HUES64 (cell line): Measurements from ENCODE around the gene MEG3.
"Not testable (repeated sequence)": the region's sequence is repeated elsewhere in the genome, so short reads cannot be mapped to it uniquely, and the experiment has no call there.

ENCODE experiments used
- H3K27ac ChIP-seq: 2 replicates; pipeline ENCODE4 v1.7.0; 2013; ENCODE audit warnings: low read depth, low read length, inconsistent platforms
- H3K27me3 ChIP-seq: 2 replicates; pipeline ENCODE4 v1.6.1; 2013; ENCODE audit warnings: mild to moderate bottlenecking, low read length; ENCODE audit not compliant: insufficient read depth
- H3K36me3 ChIP-seq: 2 replicates; pipeline ENCODE4 v1.6.1; 2013; ENCODE audit warnings: mild to moderate bottlenecking, low read length; ENCODE audit not compliant: insufficient read depth
- H3K4me1 ChIP-seq: 2 replicates; pipeline ENCODE4 v1.6.1; 2013; ENCODE audit warnings: mild to moderate bottlenecking, low read length, moderate library complexity; ENCODE audit not compliant: insufficient read depth
- H3K4me3 ChIP-seq: 2 replicates; pipeline ENCODE4 v1.5.1; 2013; ENCODE audit warnings: mild to moderate bottlenecking, low read length, moderate library complexity
- H3K9ac ChIP-seq: 2 replicates; pipeline ENCODE4 v1.6.1; 2013; ENCODE audit warnings: mild to moderate bottlenecking, low read depth, low read length
- H3K9me3 ChIP-seq: 2 replicates; pipeline ENCODE4 v1.6.1; 2013; ENCODE audit warnings: low read depth, low read length; ENCODE audit not compliant: insufficient read depth
- WGBS: fragments of 150-250, 120-280 bp; methylation state at CpG from one replicate; pipeline ENCODE4 v1.1.7; 2013; ENCODE audit warnings: missing lambda C conversion rate; 5-methylcytosine and 5-hydroxymethylcytosine counted together

Gene MEG3

DNA sequence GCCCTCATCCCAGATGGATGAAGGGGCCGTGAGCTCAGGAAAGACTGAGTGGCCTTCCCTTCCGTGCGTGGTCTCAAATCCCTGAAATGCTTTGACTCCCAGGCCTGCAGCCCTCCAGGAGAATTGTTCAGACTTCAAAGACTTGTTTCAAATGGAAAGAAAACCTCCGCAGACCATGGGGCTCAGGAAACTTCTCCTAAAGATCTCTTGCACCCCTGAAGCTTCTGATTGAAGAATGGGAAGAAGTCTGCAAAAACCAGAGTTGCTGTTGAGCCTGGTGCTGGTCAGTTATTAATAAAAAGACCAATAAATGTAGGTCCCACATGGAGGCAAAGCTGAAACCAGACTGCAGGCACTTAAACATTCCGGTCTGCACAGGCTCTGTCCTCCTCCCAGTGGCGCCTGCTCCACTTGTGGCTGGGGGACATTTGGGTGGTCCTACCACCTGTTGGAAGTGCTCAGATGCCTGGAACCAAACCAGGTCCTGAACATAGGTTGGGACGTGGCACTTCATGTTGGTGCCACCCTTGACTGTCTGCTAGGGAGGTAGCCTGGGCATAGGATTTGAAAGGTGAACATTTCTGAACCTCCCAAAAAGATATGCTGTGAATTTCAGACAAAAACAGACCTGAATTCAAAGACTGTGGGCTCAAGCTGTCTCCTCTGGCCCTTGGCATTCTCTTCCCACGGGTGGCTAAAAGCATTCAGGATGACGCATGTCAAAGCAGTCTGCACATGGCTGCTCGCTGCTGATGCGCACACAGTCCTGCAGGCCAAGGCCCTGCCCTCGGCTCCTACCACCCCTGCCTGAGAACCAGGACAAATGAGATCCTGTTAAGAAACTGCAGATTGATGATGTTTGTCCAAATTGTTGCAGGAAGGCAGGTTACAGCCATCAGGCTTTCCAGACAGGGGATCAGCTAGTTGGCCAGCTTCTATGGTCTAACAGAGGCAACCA is 36.2 kb upstream of the MEG3 start:
- Histone ChIP-seq H3K27me3 (no peaks in the 10 kb centered on the region), H3K27ac (no peak overlapping the region), H3K9ac (no peak overlapping the region), H3K9me3 (no peaks in the 10 kb centered on the region), H3K36me3 (no peaks in the 10 kb centered on the region), H3K4me1 (no peaks in the 10 kb centered on the region), H3K4me3 (no peak overlapping the region)
- 91% methylated on average over 12 of the region's 12 CpGs for WGBS

DNA sequence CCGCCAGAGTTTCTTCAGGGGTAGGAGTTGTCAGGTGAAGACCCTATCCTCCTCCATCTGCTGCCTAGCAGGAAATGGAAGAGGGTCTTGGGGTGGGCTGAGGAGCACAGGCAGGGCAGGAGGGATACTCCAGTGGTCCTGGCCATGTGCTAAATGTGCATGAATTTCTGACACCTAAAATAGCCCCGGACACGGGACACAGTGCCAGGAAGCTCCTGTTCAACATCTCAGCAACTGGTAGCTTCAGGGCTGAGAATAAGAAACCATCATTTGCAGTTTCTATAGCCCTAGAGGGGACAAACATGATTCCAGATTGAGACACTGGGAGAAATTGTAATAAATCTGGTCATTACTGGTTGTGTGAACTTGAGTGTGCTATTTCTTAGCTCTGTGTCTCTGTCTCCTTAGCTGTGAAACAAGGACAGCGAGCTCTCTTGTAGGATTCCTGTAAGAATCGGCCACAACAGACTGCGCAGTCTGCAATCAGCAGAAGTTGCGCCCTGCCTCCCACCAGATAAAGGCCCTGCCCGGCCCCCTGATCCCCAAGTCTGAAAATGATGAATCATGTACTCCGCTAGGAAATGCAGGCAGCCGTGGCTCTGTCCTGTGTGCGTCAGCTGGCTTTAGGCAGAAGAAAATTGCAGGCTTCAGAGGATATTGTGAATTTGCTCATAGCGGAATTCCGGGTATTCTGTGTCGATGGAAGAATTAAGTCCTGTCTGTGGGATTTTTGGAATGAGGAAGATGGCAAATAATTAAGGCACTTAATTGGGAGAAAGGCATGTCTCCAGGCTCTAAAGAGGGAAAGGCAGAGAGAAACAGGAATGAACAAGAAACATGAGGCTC is 35.2 kb upstream of the MEG3 start:
- WGBS = 94% methylated on average over 14 of the region's 14 CpGs
- Histone ChIP-seq H3K9me3 (no peaks in the 10 kb centered on the region), H3K4me1 (no peaks in the 10 kb centered on the region), H3K36me3 (no peaks in the 10 kb centered on the region), H3K27me3 (no peaks in the 10 kb centered on the region), H3K27ac (no peak overlapping the region), H3K9ac (no peak overlapping the region), H3K4me3 (no peak overlapping the region)

DNA sequence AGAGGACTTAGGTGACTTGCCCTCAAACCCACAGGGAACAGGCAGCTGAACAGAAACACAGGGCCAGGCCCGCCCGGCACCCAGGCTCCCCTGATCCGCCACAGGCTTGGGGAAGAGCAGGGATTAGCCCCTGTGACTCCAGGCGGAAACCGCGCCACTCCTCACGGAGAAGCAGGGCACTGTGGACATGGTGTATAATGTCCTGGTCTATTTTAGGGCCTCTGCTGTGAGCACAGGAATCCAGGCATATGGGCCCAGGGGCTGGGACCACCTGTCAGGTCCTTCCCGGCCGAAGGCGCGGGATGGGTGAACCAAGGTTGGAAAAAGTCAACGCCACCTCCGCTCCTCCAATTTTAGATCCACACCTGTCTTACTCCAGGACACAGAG is 34.6 kb upstream of the MEG3 start:
- no peaks in the 10 kb centered on the region for H3K9me3 ChIP-seq
- no peak overlapping the region for H3K4me3 ChIP-seq
- no peaks in the 10 kb centered on the region for H3K4me1 ChIP-seq
- 95% methylated on average over 13 of the region's 13 CpGs for WGBS
- no peak overlapping the region for H3K9ac ChIP-seq
- no peaks in the 10 kb centered on the region for H3K27me3 ChIP-seq
- no peaks in the 10 kb centered on the region for H3K36me3 ChIP-seq
- no peak overlapping the region for H3K27ac ChIP-seq

DNA sequence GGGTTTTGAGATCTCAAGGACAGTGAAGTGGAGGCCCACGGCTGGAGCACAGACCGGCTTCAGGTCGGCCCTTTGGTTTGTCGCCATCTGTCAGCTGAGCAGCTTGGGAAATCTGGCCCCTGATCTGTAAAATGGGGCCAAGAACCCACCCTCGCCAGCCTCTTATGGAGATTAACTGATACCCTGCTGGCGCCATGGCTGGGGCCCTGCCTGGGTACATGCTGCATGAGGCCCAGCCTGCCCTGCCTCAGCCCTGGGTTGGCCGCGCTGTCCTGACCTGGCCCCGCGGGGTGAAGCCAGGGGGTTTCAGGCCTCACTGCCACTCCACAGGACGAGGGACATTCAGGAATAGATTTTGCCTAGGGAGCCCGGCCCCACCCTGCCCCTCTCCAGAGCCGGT is 33.9 kb upstream of the MEG3 start:
- Histone ChIP-seq H3K9me3 (no peaks in the 10 kb centered on the region), H3K36me3 (no peaks in the 10 kb centered on the region), H3K4me3 (no peak overlapping the region), H3K27me3 (no peaks in the 10 kb centered on the region), H3K9ac (no peak overlapping the region), H3K27ac (no peak overlapping the region), H3K4me1 (no peaks in the 10 kb centered on the region)
- WGBS = 95% methylated on average over 13 of the region's 13 CpGs

DNA sequence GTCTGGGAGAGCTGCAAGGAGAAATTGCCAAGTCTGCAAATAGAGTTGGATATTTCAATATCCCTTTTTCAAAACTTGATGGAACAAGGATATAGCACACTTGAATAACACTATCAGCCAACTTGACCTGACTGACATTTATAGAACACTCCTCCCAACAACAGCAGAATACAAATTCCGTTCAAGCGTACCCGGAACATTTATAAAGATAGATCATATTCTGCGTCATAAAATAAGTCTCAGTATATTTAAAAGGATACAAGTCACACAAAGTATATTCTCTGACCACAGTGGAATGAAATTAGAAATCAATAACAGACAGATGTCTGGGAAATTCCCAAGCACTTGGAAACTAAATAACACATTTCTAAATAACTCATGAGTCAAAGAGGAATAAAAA is 29.0 kb upstream of the MEG3 start:
- 95% methylated on average over 3 of the region's 4 CpGs for WGBS
- Histone ChIP-seq H3K36me3 (no peaks in the 10 kb centered on the region), H3K27ac (no peak overlapping the region)

DNA sequence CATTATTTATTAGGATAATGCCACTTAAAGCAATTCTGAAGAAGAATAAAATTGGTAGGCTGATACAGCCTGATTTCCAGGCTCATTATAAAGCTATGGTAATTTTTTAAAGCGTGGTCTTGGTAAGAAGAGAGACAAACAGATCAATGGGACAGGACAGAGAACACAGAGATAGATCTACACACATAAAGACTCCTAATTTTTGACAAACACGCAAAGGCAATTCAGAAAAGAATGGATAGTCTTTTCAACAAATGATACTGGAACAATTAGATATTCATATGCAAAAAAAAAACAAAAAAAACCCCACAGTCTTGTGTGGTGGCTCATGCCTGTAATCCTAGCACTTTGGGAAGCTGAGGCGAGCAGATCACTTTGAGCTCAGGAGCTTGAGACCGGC is 25.9 kb upstream of the MEG3 start:
- Histone ChIP-seq H3K27me3 (no peaks in the 10 kb centered on the region), H3K9me3 (no peaks in the 10 kb centered on the region), H3K36me3 (no peaks in the 10 kb centered on the region), H3K4me3 (no peak overlapping the region), H3K4me1 (peaks cover 11% of the 10 kb centered on the region), H3K27ac (no peak overlapping the region), H3K9ac (no peak overlapping the region)
- WGBS = 67% methylated on average over 4 of the region's 4 CpGs

More for the DNA sequence above, 29.0 kb upstream of the MEG3 start:
- no peaks in the 10 kb centered on the region for H3K9me3 ChIP-seq
- no peaks in the 10 kb centered on the region for H3K27me3 ChIP-seq
- no peaks in the 10 kb centered on the region for H3K4me1 ChIP-seq
- no peak overlapping the region for H3K4me3 ChIP-seq
- no peak overlapping the region for H3K9ac ChIP-seq

DNA sequence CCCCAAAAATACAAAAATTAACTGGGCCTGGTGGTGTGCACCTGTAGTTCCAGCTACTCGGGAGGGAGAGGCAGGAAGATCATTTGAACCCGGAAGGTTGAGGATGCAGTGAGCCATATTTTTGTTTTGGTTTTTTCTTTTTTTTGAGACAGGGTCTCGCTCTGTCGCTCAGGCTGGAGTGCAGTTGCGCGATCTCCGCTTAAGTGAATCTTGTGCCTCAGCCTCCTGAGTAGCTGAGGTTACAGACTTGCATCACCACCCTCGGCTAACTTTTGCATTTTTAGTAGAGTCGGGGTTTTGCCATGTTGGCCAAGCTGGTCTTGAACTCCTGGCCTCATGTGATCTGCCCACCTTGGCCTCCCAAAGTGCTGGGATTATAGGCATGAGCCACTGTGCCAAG is 24.5 kb upstream of the MEG3 start:
- not testable (repeated sequence) for H3K4me3 ChIP-seq, H3K36me3 ChIP-seq, H3K27me3 ChIP-seq, H3K9ac ChIP-seq, H3K9me3 ChIP-seq, H3K27ac ChIP-seq
- H3K4me1 ChIP-seq = peaks cover 18% of the 10 kb centered on the region
- WGBS = 95% methylated on average over 9 of the region's 9 CpGs

DNA sequence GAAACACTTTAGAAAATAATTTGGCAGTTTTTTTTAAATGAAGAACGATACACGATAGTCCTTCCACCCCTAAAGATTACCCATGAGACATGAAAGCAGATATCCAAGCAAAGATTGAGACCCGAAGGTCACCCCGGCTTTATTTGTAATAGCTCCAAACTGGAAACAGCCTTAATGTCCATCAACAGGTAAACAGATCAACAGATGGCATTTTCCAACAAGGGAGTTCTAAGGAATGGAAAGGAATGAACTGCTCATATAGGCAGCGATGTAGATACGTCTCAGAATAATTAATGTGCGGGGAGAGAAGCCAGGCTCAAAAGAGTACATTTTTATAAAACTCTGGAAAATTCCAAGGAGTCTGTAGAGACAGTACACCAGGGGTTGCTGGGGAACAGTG is 23.7 kb upstream of the MEG3 start:
- no peaks in the 10 kb centered on the region for H3K36me3 ChIP-seq
- H3K4me1 ChIP-seq = peaks cover 18% of the 10 kb centered on the region
- H3K4me3 ChIP-seq = no peak overlapping the region
- H3K9me3 ChIP-seq = no peaks in the 10 kb centered on the region
- H3K27me3 ChIP-seq = no peaks in the 10 kb centered on the region
- no peak overlapping the region for H3K9ac ChIP-seq
- 96% methylated on average over 7 of the region's 7 CpGs for WGBS
- H3K27ac ChIP-seq = no peak overlapping the region

DNA sequence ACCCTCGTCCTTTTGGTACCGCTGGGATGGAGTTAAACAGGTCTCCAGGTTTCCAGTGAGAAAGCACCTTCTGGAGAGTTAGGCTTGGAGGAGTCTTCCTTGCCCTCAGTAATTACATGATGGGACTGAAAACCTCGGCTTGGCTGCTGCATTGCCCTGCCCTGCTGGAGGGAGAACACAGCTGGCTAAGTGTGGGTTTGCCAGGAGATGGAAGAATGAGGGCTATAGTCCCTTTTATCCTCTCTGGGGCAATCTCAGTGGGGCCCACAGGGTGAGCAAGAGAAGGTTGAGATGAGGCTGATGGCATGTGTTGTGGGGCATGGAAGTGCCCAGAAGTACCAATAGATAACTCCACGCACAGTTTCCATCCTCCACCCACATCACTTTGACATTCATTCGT is 23.2 kb upstream of the MEG3 start:
- WGBS = 89% methylated on average over 5 of the region's 5 CpGs
- Histone ChIP-seq H3K4me3 (no peak overlapping the region), H3K27me3 (no peaks in the 10 kb centered on the region), H3K9me3 (peaks cover 6% of the 10 kb centered on the region), H3K27ac (no peak overlapping the region), H3K36me3 (no peaks in the 10 kb centered on the region), H3K9ac (no peak overlapping the region), H3K4me1 (peaks cover 18% of the 10 kb centered on the region)

DNA sequence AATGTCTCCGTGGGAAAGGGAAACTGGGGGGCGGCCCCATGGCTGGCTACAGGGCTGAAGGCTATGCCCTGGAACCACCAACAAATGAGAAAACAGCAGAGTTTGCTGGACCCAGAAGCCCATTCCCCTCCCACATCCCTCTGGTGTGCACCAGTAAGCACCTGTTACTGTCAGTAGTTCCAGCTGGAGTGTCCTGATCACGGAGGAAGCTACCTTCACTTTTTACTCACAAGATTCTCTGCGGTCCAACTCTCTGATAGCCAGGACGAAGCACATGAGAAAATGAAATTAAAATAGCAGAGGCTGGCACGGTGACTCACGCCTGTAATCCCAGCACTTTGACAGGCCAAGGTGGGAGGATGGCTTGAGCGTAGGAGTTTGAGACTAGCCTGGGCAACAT is 22.7 kb upstream of the MEG3 start:
- H3K27ac ChIP-seq = no peak overlapping the region
- peaks cover 18% of the 10 kb centered on the region for H3K4me1 ChIP-seq
- H3K27me3 ChIP-seq = no peaks in the 10 kb centered on the region
- H3K9ac ChIP-seq = no peak overlapping the region
- H3K4me3 ChIP-seq = no peak overlapping the region
- peaks cover 10% of the 10 kb centered on the region for H3K9me3 ChIP-seq
- WGBS = 96% methylated on average over 8 of the region's 8 CpGs
- H3K36me3 ChIP-seq = no peaks in the 10 kb centered on the region

DNA sequence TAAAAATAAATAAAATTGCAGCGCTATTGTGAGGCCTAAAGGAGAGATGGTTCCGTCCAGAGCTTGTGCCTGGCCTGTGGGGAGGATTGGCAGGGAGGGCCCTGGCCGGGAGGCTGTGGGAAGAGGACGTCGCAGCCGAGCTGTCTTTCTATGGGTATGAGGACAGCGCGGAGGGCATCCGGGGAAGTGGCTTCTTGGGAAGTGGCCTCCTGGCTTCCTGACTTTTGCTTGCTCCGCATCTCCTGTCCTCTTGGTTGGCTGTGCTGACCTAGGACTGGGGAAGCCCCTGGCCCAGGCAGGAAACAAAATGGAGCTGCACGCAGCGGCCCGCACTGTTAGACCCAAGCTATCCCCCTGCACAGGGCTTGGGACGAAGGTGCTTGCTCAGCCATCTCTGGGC is 22.2 kb upstream of the MEG3 start:
- WGBS = 94% methylated on average over 14 of the region's 14 CpGs
- no peaks in the 10 kb centered on the region for H3K27me3 ChIP-seq
- H3K27ac ChIP-seq = no peak overlapping the region
- H3K9ac ChIP-seq = no peak overlapping the region
- peaks cover 18% of the 10 kb centered on the region for H3K4me1 ChIP-seq
- no peak overlapping the region for H3K4me3 ChIP-seq
- H3K9me3 ChIP-seq = peaks cover 15% of the 10 kb centered on the region
- H3K36me3 ChIP-seq = no peaks in the 10 kb centered on the region
